OCI-LY7 (cell line): Measurements from ENCODE around the gene RNGTT.

ENCODE experiments used
- CTCF ChIP-seq: fragments of 200-600 bp; sonication (generic); conservative IDR thresholded peaks from 2 replicates; pipeline ENCODE4 v1.5.1; 2014; ENCODE audit warnings: mild to moderate bottlenecking, antibody characterized with exemption, low read length, moderate library complexity, mixed read lengths
- EZH2phosphoT487 ChIP-seq: fragments of 200-600 bp; sonication (generic); IDR thresholded peaks from 2 replicates; pipeline ENCODE4 v1.6.1; 2018; ENCODE audit warnings: low read depth, borderline replicate concordance, mild to moderate bottlenecking, mixed run types, antibody characterized with exemption, low read length, moderate library complexity, mixed read lengths

- TF ChIP-seq CTCF (no peak), EZH2phosphoT487 (no peak)
Observed at GRCh38 chr6:88914180-88914579, 49.2 kb downstream of the RNGTT start.
